Dedifferentiated amniotic fluid mesenchymal stem cell (primary cell): Measurements from ENCODE around the gene GLO1.
"Not testable (repeated sequence)": the region's sequence is repeated elsewhere in the genome, so short reads cannot be mapped to it uniquely, and the experiment has no call there.

ENCODE experiments used
- DNase-seq: peaks from one replicate; pipeline ENCODE4 v3.0.0-alpha.2; 2016; ENCODE audit errors: extremely low spot score

Gene GLO1

GRCh38 chr6:38705924-38706323 is 3.0 kb upstream of the GLO1 start:
- DNase-seq, result no peak

- DNase-seq, result no peak
These were observed 1.1 kb upstream of the GLO1 start for GRCh38 chr6:38703949-38704590.

GRCh38 chr6:38701551-38701950 is 1.4 kb downstream of the GLO1 start:
- no peak for DNase-seq

- DNase-seq, result not testable (repeated sequence)
These were observed 3.2 kb downstream of the GLO1 start for GRCh38 chr6:38699702-38700101.

- no peak for DNase-seq
These were observed 5.1 kb downstream of the GLO1 start for GRCh38 chr6:38697846-38698245.

GRCh38 chr6:38696345-38696744 is 6.6 kb downstream of the GLO1 start:
- no peak for DNase-seq

- DNase-seq, result no peak
These were observed 7.0 kb downstream of the GLO1 start for GRCh38 chr6:38695933-38696332.

- DNase-seq, result no peak
These were observed 7.6 kb downstream of the GLO1 start for GRCh38 chr6:38695227-38695900.

- no peak for DNase-seq
These were observed 14.3 kb downstream of the GLO1 start for GRCh38 chr6:38688579-38689087.

- DNase-seq, result no peak
These were observed 15.4 kb downstream of the GLO1 start for GRCh38 chr6:38687549-38687948.

GRCh38 chr6:38687043-38687353 is 15.9 kb downstream of the GLO1 start:
- DNase-seq, result no peak

GRCh38 chr6:38686270-38687042 is 16.5 kb downstream of the GLO1 start:
- no peak for DNase-seq

- no peak for DNase-seq
These were observed 18.0 kb downstream of the GLO1 start for GRCh38 chr6:38684904-38685303.

- DNase-seq, result no peak
These were observed 18.7 kb downstream of the GLO1 start for GRCh38 chr6:38684237-38684636.

- DNase-seq, result no peak
These were observed 21.1 kb downstream of the GLO1 start for GRCh38 chr6:38681850-38682249.

GRCh38 chr6:38679668-38680067 is 23.3 kb downstream of the GLO1 start:
- DNase-seq, result no peak

GRCh38 chr6:38678178-38678760 is 24.7 kb downstream of the GLO1 start:
- DNase-seq, result no peak

- no peak for DNase-seq
These were observed 25.9 kb downstream of the GLO1 start for GRCh38 chr6:38676974-38677544.

- DNase-seq, result no peak
These were observed 26.5 kb downstream of the GLO1 start for GRCh38 chr6:38676236-38676973.

GRCh38 chr6:38673397-38674165 is 29.4 kb downstream of the GLO1 start:
- DNase-seq, result no peak
